ENCODE measurements around the gene EFCAB6.

GRCh38 chr22:43840851-43841250 lies 28.7 kb upstream of the EFCAB6 start:
- TF ChIP-seq CTCF (conservative IDR thresholded peaks at IDR 0.05; ENCODE audit: low read depth, low read length), result no peak
- TF ChIP-seq CEBPB (IDR thresholded peaks at IDR 0.05; ENCODE audit: low read depth, low read length), result no peak
- TF ChIP-seq POLR2A (IDR thresholded peaks at IDR 0.05; ENCODE audit: low read depth, low read length), result no peak
- TF ChIP-seq RFX5 (IDR thresholded peaks at IDR 0.05; ENCODE audit: low read depth, low read length), result no peak
- TF ChIP-seq MAFK (IDR thresholded peaks at IDR 0.05; ENCODE audit: low read depth, low read length), result no peak
